Measurements from ENCODE around the gene ARSA.

Gene ARSA

GRCh38 chr22:50577987-50578775, 49.8 kb downstream of the ARSA start, which contains the start of gene CPT1B:
Gene CPT1B, minus strand, starts transcription at chr22:50578427. Its CDS starts 512 bp downstream, at chr22:50577915.
- Histone ChIP-seq H3K27me3 (ENCODE audit: control insufficient read depth, insufficient read depth, low read length) (no peaks in the 10 kb centered on the region), H3K27ac (ENCODE audit: low read length) (no peak within 1 kb of the TSS), H3K4me1 (ENCODE audit: control insufficient read depth, insufficient read depth, low read length) (peaks cover 1% of the 10 kb centered on the region; the same call in 1 of the 2 replicates), H3K4me3 (ENCODE audit: low read length) (no peak within 1 kb of the TSS), H3K9me3 (ENCODE audit: control insufficient read depth, insufficient read depth, low read length) (no peaks in the 10 kb centered on the region), H3K36me3 (ENCODE audit: control insufficient read depth, insufficient read depth, low read length) (no peaks in the 10 kb centered on the region)
- no peak for DNase-seq (ENCODE audit: low read depth, low spot score)
- no CpG with 5 or more reads among the region's 63 CpGs for WGBS (ENCODE audit: insufficient coverage, insufficient read length)

GRCh38 chr22:50577697-50577986, 50.3 kb downstream of the ARSA start:
- no CpG with 5 or more reads among the region's 23 CpGs for WGBS (ENCODE audit: insufficient coverage, insufficient read length)
- Histone ChIP-seq H3K36me3 (ENCODE audit: control insufficient read depth, insufficient read depth, low read length) (no peaks in the 10 kb centered on the region), H3K27me3 (ENCODE audit: control insufficient read depth, insufficient read depth, low read length) (no peaks in the 10 kb centered on the region), H3K4me3 (ENCODE audit: low read length) (no peak overlapping the region), H3K9me3 (ENCODE audit: control insufficient read depth, insufficient read depth, low read length) (no peaks in the 10 kb centered on the region), H3K4me1 (ENCODE audit: control insufficient read depth, insufficient read depth, low read length) (peaks cover 1% of the 10 kb centered on the region; the same call in 1 of the 2 replicates), H3K27ac (ENCODE audit: low read length) (no peak overlapping the region)
- no peak for DNase-seq (ENCODE audit: low read depth, low spot score)

DNA sequence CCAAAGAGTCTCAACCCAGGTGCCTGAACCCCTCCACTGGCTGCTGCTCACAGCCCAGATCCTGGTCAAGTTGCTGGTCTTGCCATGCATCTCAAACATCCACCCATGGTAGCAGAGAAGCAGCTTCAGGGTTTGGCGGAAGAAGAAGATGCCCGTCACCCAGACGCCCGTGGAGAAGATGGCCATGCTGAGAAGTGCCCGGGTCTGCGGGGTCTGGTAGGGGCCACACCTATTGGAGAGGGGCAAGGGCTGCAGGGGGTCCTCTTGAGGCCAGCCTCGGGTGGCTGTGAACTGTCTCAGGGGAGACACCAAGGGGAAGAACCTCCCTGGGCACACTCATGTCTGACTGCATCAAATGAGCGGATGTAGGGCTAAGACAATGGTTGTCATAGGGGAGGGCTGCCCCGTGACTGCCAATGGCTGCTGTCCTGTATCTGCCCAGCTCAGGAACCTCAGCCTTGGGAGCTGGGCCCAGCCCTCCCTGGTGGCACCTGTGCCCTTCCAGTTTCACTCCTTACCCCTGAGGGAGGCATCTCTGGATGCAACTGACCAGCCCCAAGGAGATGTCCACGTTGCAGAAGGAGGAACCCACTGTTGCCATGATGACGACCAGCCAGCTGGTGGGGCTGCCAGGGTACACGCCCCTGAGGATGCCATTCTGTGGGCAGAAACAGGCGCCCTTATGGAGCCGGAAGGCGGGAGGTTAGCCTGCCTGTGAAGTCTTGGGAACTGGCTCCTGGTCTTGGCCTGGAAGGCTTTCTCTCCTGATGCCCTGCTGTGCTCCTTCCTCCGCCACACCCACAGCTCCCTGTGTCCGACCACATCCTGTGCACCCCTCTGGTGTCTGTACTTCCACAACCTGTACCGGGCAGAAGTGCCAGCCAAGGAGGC, 50.9 kb downstream of the ARSA start:
- H3K4me3 ChIP-seq (ENCODE audit: low read length), result no peak overlapping the region
- H3K36me3 ChIP-seq (ENCODE audit: control insufficient read depth, insufficient read depth, low read length), result no peaks in the 10 kb centered on the region; the same call in 1 of the 2 replicates
- no peaks in the 10 kb centered on the region for H3K27me3 ChIP-seq (ENCODE audit: control insufficient read depth, insufficient read depth, low read length)
- peaks cover 1% of the 10 kb centered on the region; the same call in 1 of the 2 replicates for H3K4me1 ChIP-seq (ENCODE audit: control insufficient read depth, insufficient read depth, low read length)
- H3K9me3 ChIP-seq (ENCODE audit: control insufficient read depth, insufficient read depth, low read length), result no peaks in the 10 kb centered on the region
- DNase-seq (ENCODE audit: low read depth, low spot score), result no peak
- WGBS (ENCODE audit: insufficient coverage, insufficient read length), result no CpG with 5 or more reads among the region's 18 CpGs
- no peak overlapping the region for H3K27ac ChIP-seq (ENCODE audit: low read length)

DNA sequence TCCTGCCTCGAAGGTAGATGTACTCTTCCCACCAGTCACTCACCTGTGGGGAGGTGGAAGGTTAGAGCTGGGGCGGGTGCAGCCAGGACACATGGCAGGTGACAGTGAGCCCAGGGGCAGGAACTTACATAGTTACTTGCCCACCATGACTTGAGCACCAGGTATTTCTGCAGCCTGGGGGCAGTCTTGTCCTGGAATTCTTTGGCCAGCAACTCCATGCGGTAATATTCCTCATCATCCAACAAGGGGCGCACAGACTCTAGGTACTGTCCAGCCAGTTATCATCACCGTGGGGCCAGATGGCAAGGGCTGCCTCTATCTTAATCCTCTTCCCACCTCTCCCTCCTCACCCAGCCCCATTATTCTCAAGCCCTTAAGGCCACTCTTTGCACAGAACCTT, 51.9 kb downstream of the ARSA start:
- DNase-seq (ENCODE audit: low read depth, low spot score), result no peak
- peaks cover 3% of the 10 kb centered on the region for H3K36me3 ChIP-seq (ENCODE audit: control insufficient read depth, insufficient read depth, low read length)
- no CpG with 5 or more reads among the region's 5 CpGs for WGBS (ENCODE audit: insufficient coverage, insufficient read length)

GRCh38 chr22:50575426-50575941, 52.5 kb downstream of the ARSA start:
- peaks cover 9% of the 10 kb centered on the region for H3K36me3 ChIP-seq (ENCODE audit: control insufficient read depth, insufficient read depth, low read length)
- no CpG with 5 or more reads among the region's 8 CpGs for WGBS (ENCODE audit: insufficient coverage, insufficient read length)
- no peak for DNase-seq (ENCODE audit: low read depth, low spot score)

More for the DNA sequence above, 51.9 kb downstream of the ARSA start:
- H3K27ac ChIP-seq (ENCODE audit: low read length), result no peak overlapping the region
- H3K4me1 ChIP-seq (ENCODE audit: control insufficient read depth, insufficient read depth, low read length), result no peaks in the 10 kb centered on the region
- H3K9me3 ChIP-seq (ENCODE audit: control insufficient read depth, insufficient read depth, low read length), result no peaks in the 10 kb centered on the region
- no peaks in the 10 kb centered on the region for H3K27me3 ChIP-seq (ENCODE audit: control insufficient read depth, insufficient read depth, low read length)
- no peak overlapping the region for H3K4me3 ChIP-seq (ENCODE audit: low read length)

More at GRCh38 chr22:50575426-50575941, 52.5 kb downstream of the ARSA start:
- Histone ChIP-seq H3K4me3 (ENCODE audit: low read length) (no peak overlapping the region), H3K27me3 (ENCODE audit: control insufficient read depth, insufficient read depth, low read length) (no peaks in the 10 kb centered on the region), H3K4me1 (ENCODE audit: control insufficient read depth, insufficient read depth, low read length) (no peaks in the 10 kb centered on the region), H3K27ac (ENCODE audit: low read length) (no peak overlapping the region), H3K9me3 (ENCODE audit: control insufficient read depth, insufficient read depth, low read length) (no peaks in the 10 kb centered on the region)
